Neural progenitor cell (in vitro differentiated cells): ENCODE measurements around the gene GPR107.

ENCODE experiments used
- EZH2 ChIP-seq: fragments of 200-600 bp; sonication (generic); IDR thresholded peaks from 2 replicates; pipeline ENCODE4 v1.6.1; 2017; ENCODE audit warnings: antibody characterized with exemption, mild to moderate bottlenecking, moderate library complexity
- TF ChIP-seq, protein P1 (sequence below): fragments of 200-600 bp; sonication (generic); IDR thresholded peaks from 2 replicates; pipeline ENCODE4 v1.5.1; 2017; ENCODE audit warnings: antibody characterized with exemption, mild to moderate bottlenecking

GRCh38 chr9:130003943-130004552 is 49.7 kb upstream of the GPR107 start:
- TF ChIP-seq, protein P1, sequence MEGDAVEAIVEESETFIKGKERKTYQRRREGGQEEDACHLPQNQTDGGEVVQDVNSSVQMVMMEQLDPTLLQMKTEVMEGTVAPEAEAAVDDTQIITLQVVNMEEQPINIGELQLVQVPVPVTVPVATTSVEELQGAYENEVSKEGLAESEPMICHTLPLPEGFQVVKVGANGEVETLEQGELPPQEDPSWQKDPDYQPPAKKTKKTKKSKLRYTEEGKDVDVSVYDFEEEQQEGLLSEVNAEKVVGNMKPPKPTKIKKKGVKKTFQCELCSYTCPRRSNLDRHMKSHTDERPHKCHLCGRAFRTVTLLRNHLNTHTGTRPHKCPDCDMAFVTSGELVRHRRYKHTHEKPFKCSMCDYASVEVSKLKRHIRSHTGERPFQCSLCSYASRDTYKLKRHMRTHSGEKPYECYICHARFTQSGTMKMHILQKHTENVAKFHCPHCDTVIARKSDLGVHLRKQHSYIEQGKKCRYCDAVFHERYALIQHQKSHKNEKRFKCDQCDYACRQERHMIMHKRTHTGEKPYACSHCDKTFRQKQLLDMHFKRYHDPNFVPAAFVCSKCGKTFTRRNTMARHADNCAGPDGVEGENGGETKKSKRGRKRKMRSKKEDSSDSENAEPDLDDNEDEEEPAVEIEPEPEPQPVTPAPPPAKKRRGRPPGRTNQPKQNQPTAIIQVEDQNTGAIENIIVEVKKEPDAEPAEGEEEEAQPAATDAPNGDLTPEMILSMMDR, result no peak
- no peak for TF ChIP-seq EZH2
